ENCODE measurements around the gene JTB.

Gene JTB

DNA sequence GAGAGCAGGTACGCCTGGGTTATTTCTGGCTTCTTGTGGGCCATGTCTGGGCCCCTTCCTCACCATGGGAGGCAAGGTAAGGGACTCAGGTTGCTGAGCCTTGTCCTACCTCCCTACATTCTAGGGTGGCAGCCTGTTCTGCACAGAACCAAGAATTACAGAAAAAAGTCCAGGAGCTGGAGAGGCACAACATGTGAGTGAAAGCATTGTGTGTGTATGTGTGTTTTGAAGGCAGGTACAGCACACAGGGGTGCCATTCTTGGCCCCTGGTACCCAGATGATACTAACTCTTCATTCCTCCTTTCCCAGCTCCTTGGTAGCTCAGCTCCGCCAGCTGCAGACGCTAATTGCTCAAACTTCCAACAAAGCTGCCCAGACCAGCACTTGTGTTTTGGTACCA lies 4.4 kb downstream of the JTB start:
- Histone ChIP-seq H3K27me3 (ENCODE audit: control insufficient read depth, low read length) (no peaks in the 10 kb centered on the region), H3K4me3 (ENCODE audit: low read length) (no peak overlapping the region), H3K36me3 (ENCODE audit: control insufficient read depth, low read length) (peaks cover 49% of the 10 kb centered on the region), H4K20me1 (ENCODE audit: control insufficient read depth, insufficient read depth, low read depth, low read length) (no peaks in the 10 kb centered on the region), H3K4me2 (ENCODE audit: low read length) (no peak overlapping the region), H3K27ac (ENCODE audit: low read depth, low read length) (no peak overlapping the region), H3K4me1 (ENCODE audit: control insufficient read depth, low read length) (peaks cover 28% of the 10 kb centered on the region), H3K9me2 (replicated peaks; ENCODE audit: control insufficient read depth, low read length) (no peaks in the 10 kb centered on the region), H3K79me2 (ENCODE audit: control insufficient read depth, low read length) (peaks cover 42% of the 10 kb centered on the region), H3F3A (ENCODE audit: control insufficient read depth, insufficient read depth) (peaks cover 23% of the 10 kb centered on the region), H3K9me3 (ENCODE audit: control insufficient read depth, insufficient read depth, low read length) (no peaks in the 10 kb centered on the region)
- TF ChIP-seq, protein P1, sequence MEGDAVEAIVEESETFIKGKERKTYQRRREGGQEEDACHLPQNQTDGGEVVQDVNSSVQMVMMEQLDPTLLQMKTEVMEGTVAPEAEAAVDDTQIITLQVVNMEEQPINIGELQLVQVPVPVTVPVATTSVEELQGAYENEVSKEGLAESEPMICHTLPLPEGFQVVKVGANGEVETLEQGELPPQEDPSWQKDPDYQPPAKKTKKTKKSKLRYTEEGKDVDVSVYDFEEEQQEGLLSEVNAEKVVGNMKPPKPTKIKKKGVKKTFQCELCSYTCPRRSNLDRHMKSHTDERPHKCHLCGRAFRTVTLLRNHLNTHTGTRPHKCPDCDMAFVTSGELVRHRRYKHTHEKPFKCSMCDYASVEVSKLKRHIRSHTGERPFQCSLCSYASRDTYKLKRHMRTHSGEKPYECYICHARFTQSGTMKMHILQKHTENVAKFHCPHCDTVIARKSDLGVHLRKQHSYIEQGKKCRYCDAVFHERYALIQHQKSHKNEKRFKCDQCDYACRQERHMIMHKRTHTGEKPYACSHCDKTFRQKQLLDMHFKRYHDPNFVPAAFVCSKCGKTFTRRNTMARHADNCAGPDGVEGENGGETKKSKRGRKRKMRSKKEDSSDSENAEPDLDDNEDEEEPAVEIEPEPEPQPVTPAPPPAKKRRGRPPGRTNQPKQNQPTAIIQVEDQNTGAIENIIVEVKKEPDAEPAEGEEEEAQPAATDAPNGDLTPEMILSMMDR (IDR thresholded peaks at IDR 0.05; ENCODE audit: low read depth, low read length, poor library complexity, severe bottlenecking) = no peak
- no peak for TF ChIP-seq EZH2phosphoT487 (IDR thresholded peaks at IDR 0.05; ENCODE audit: borderline replicate concordance, low read length)

DNA sequence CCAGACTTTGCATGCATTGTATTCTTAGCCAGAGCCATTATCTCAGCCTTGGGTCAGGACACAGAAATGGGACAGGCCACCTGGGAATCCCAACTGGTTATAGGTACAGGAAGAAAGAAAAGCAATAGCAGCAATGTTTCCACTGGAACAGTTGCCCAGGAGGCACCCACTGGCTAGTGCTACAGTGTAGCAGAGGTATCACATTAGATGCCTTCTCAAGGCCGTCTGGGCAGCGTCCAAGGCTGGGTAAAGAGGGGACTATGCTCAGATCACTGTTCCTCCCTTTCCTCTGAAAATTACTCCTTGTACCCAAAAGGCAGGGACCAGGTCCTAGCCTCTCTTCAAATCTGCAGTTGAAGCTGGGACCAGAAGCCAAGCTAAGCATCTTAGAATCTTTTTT lies 7.1 kb downstream of the JTB start:
- no peak overlapping the region for H3K4me3 ChIP-seq (ENCODE audit: low read length)
- H3K27me3 ChIP-seq (ENCODE audit: control insufficient read depth, low read length) = no peaks in the 10 kb centered on the region
- no peak overlapping the region for H3K4me2 ChIP-seq (ENCODE audit: low read length)
- H3K9me3 ChIP-seq (ENCODE audit: control insufficient read depth, insufficient read depth, low read length) = no peaks in the 10 kb centered on the region
- peaks cover 34% of the 10 kb centered on the region for H3K79me2 ChIP-seq (ENCODE audit: control insufficient read depth, low read length)
- TF ChIP-seq EZH2phosphoT487 (IDR thresholded peaks at IDR 0.05; ENCODE audit: borderline replicate concordance, low read length) = no peak
- TF ChIP-seq, protein P1 (IDR thresholded peaks at IDR 0.05; ENCODE audit: low read depth, low read length, poor library complexity, severe bottlenecking) = no peak
- H3K36me3 ChIP-seq (ENCODE audit: control insufficient read depth, low read length) = peaks cover 32% of the 10 kb centered on the region
- H3K27ac ChIP-seq (ENCODE audit: low read depth, low read length) = no peak overlapping the region
- peaks cover 33% of the 10 kb centered on the region for H3F3A ChIP-seq (ENCODE audit: control insufficient read depth, insufficient read depth)
- H3K4me1 ChIP-seq (ENCODE audit: control insufficient read depth, low read length) = peaks cover 25% of the 10 kb centered on the region
- no peaks in the 10 kb centered on the region for H3K9me2 ChIP-seq (replicated peaks; ENCODE audit: control insufficient read depth, low read length)
- no peaks in the 10 kb centered on the region for H4K20me1 ChIP-seq (ENCODE audit: control insufficient read depth, insufficient read depth, low read depth, low read length)

DNA sequence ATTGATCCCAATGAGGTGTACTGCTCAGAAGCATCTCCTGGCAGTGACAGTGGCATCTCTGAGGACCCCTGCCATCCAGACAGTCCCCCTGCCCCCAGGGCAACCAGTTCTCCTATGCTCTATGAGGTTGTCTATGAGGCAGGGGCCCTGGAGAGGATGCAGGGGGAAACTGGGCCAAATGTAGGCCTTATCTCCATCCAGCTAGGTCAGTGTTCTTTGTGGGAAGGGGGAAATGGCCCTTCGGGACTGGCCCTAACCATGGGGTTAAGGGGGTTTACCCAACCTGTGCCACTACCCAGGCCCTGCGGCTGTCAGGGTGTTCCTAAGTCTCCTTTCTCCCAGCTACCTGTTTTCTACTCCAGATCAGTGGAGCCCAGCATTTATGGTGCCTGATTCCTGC lies 8.5 kb downstream of the JTB start:
- Histone ChIP-seq H3K4me1 (ENCODE audit: control insufficient read depth, low read length) (peaks cover 32% of the 10 kb centered on the region), H3K27me3 (ENCODE audit: control insufficient read depth, low read length) (no peaks in the 10 kb centered on the region), H3F3A (ENCODE audit: control insufficient read depth, insufficient read depth) (peaks cover 24% of the 10 kb centered on the region), H3K79me2 (ENCODE audit: control insufficient read depth, low read length) (peaks cover 46% of the 10 kb centered on the region), H3K4me3 (ENCODE audit: low read length) (peak overlapping the region; percentile 76), H3K9me3 (ENCODE audit: control insufficient read depth, insufficient read depth, low read length) (no peaks in the 10 kb centered on the region), H3K36me3 (ENCODE audit: control insufficient read depth, low read length) (peaks cover 19% of the 10 kb centered on the region), H3K4me2 (ENCODE audit: low read length) (peak overlapping the region; percentile 97), H3K9me2 (replicated peaks; ENCODE audit: control insufficient read depth, low read length) (no peaks in the 10 kb centered on the region), H4K20me1 (ENCODE audit: control insufficient read depth, insufficient read depth, low read depth, low read length) (no peaks in the 10 kb centered on the region), H3K27ac (ENCODE audit: low read depth, low read length) (no peak overlapping the region)
- TF ChIP-seq, protein P1 (IDR thresholded peaks at IDR 0.05; ENCODE audit: low read depth, low read length, poor library complexity, severe bottlenecking) = no peak
- TF ChIP-seq EZH2phosphoT487 (IDR thresholded peaks at IDR 0.05; ENCODE audit: borderline replicate concordance, low read length) = no peak

All from DOHH2 (cell line).